Measurements from ENCODE around the gene NDST1. TPM values are rescaled to one million over a fixed set of nuclear protein-coding genes. Genes with fewer than 3 reads are reported as not detected.
"Not testable (repeated sequence)": the region's sequence is repeated elsewhere in the genome, so short reads cannot be mapped to it uniquely, and the experiment has no call there.

The NDST1 gene
- total and polyA plus RNA-seq, 8 donors, result 52.2 to 100 (median 71.3) TPM

GRCh38 chr5:150464554-150465012 is 43.3 kb upstream of the NDST1 start:
- Histone ChIP-seq H3K4me1 (peaks cover 0 to 31% of the 10 kb centered on the region in 2 donors), H3K4me3 (no peak overlapping the region), H3K36me3 (no peaks in the 10 kb centered on the region), H3K9me3 (no peaks in the 10 kb centered on the region), H3K27ac (peak overlapping the region; percentile 26 to 69), H3K27me3 (no peaks in the 10 kb centered on the region)
- DNase-seq, result peak in 1 of 4 donors; percentile 72
- TF ChIP-seq, protein P1, sequence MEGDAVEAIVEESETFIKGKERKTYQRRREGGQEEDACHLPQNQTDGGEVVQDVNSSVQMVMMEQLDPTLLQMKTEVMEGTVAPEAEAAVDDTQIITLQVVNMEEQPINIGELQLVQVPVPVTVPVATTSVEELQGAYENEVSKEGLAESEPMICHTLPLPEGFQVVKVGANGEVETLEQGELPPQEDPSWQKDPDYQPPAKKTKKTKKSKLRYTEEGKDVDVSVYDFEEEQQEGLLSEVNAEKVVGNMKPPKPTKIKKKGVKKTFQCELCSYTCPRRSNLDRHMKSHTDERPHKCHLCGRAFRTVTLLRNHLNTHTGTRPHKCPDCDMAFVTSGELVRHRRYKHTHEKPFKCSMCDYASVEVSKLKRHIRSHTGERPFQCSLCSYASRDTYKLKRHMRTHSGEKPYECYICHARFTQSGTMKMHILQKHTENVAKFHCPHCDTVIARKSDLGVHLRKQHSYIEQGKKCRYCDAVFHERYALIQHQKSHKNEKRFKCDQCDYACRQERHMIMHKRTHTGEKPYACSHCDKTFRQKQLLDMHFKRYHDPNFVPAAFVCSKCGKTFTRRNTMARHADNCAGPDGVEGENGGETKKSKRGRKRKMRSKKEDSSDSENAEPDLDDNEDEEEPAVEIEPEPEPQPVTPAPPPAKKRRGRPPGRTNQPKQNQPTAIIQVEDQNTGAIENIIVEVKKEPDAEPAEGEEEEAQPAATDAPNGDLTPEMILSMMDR (IDR thresholded peaks at IDR 0.05), result no peak
- intact Hi-C loops (cut with DNase I), result loop anchor here in 1 of 2 donors (10.0 kb wide), 1 partner anchor 60 kb away; no protein-coding TSS in a partner anchor
- ATAC-seq, result peak; percentile 47

- DNase-seq (no peak), ATAC-seq (peak; percentile 18)
- H3K4me1 ChIP-seq, result peaks cover 0 to 28% of the 10 kb centered on the region in 2 donors
- peak overlapping the region in 1 of 2 donors; percentile 69 for H3K27ac ChIP-seq
- intact Hi-C loops (cut with DNase I), result loop anchor here in 1 of 2 donors (10.0 kb wide), 1 partner anchor 59 kb away; no protein-coding TSS in a partner anchor
- H3K27me3 ChIP-seq, result no peaks in the 10 kb centered on the region
- H3K9me3 ChIP-seq, result no peaks in the 10 kb centered on the region
- no peaks in the 10 kb centered on the region for H3K36me3 ChIP-seq
- no peak overlapping the region for H3K4me3 ChIP-seq
- TF ChIP-seq, protein P1 (IDR thresholded peaks at IDR 0.05), result no peak
Measured at GRCh38 chr5:150465927-150466326, 42.0 kb upstream of the NDST1 start.

DNA sequence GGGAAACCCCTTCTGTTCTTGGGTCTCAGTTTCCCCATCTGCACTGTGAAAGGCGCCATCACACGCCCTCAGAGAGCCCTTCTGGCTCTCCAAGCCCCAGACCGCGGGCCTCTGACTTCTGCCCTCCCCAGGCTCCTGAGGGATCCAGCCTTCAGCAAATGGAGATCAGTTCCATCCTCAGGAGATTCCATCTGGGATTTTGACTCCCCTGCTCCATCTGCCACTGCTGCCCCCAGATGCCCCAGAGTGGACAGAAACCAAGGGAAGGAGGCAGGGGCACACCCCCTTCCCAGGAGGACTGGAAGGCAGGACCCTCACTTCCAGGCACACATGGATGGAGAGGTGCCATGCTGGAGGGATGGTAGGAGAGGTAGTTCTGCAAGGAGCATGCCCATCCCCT is 39.7 kb upstream of the NDST1 start:
- Histone ChIP-seq H3K9me3 (no peaks in the 10 kb centered on the region), H3K27me3 (no peaks in the 10 kb centered on the region), H3K4me1 (peaks cover 3 to 18% of the 10 kb centered on the region in 2 donors), H3K36me3 (no peaks in the 10 kb centered on the region), H3K4me3 (no peak overlapping the region), H3K27ac (no peak overlapping the region)
- TF ChIP-seq, protein P1 (IDR thresholded peaks at IDR 0.05), result no peak
- intact Hi-C loops (cut with DNase I), result loop anchor here in 1 of 2 donors (10.0 kb wide), 1 partner anchor 57 kb away; no protein-coding TSS in a partner anchor
- DNase-seq (no peak), ATAC-seq (no peak)

- ATAC-seq, result peak; percentile 29
- no peak for DNase-seq
- Histone ChIP-seq H3K4me1 (peaks cover 6 to 28% of the 10 kb centered on the region in 2 donors), H3K27me3 (no peaks in the 10 kb centered on the region), H3K9me3 (no peaks in the 10 kb centered on the region), H3K36me3 (no peaks in the 10 kb centered on the region), H3K27ac (no peak overlapping the region), H3K4me3 (no peak overlapping the region)
- TF ChIP-seq, protein P1 (IDR thresholded peaks at IDR 0.05), result no peak
- intact Hi-C loops (cut with DNase I), result loop anchor here in 1 of 2 donors (10.0 kb wide), 1 partner anchor 55 kb away; no protein-coding TSS in a partner anchor
Measured at GRCh38 chr5:150469718-150470469, 38.0 kb upstream of the NDST1 start.

- intact Hi-C loops (cut with DNase I), result no loop called here
- H3K27ac ChIP-seq, result peak overlapping the region in 1 of 2 donors; percentile 0
Measured at GRCh38 chr5:150473673-150474358, 34.1 kb upstream of the NDST1 start.

DNA sequence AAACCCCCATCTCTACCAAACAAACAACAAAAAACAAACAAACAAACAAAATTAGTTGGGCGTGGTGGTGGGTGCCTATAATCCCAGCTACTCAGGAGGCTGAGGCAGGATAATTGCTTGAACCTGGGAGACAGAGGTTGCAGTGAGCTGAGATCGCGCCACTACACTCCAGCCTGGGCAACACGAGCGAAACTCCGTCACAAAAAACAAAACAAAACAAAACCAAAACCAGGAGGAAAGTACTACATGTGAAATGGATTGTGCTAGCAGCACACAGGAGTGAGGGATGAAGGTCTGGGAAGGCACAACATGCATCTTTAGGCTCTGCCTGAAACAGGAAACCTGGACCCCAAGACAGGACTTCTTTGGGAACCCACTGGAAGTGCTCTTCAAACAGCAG is 31.4 kb upstream of the NDST1 start:
- H3K4me3 ChIP-seq; H3K36me3 ChIP-seq; H3K27me3 ChIP-seq; intact Hi-C loops (cut with DNase I); ATAC-seq; DNase-seq; H3K9me3 ChIP-seq: not testable (repeated sequence)
- peaks cover 6 to 40% of the 10 kb centered on the region in 2 donors for H3K4me1 ChIP-seq
- peak overlapping the region in 1 of 2 donors; percentile 20 for H3K27ac ChIP-seq

More at GRCh38 chr5:150473673-150474358, 34.1 kb upstream of the NDST1 start:
- DNase-seq, result no peak
- ATAC-seq, result peak; percentile 85
- Histone ChIP-seq H3K27me3 (no peaks in the 10 kb centered on the region), H3K36me3 (no peaks in the 10 kb centered on the region), H3K4me1 (peaks cover 6 to 35% of the 10 kb centered on the region in 2 donors), H3K4me3 (no peak overlapping the region), H3K9me3 (no peaks in the 10 kb centered on the region)
- TF ChIP-seq, protein P1 (IDR thresholded peaks at IDR 0.05), result no peak
